ENCODE data around the gene NKX6-2.

- no peak for TF ChIP-seq CTCF (conservative IDR thresholded peaks at IDR 0.05)
- TF ChIP-seq ZFX (IDR thresholded peaks at IDR 0.05) = no peak
Measured at GRCh38 chr10:132777441-132777840, 8.5 kb downstream of the NKX6-2 start.

Data from C4-2B (cell line).